HG02970 (cell line): Measurements from ENCODE around the gene TMEM50A.
"Not testable (repeated sequence)": the region's sequence is repeated elsewhere in the genome, so short reads cannot be mapped to it uniquely, and the experiment has no call there.

Experiments used
- ATAC-seq: cut with Tn5 transposase; IDR thresholded peaks from one replicate; pipeline ENCODE4 v1.9.1; 2021; ENCODE audit warnings: mild to moderate bottlenecking, moderate library complexity, moderate number of reproducible peaks; ENCODE audit not compliant: unreplicated experiment, low FRiP score

The TMEM50A gene

GRCh38 chr1:25383090-25383489, 45.0 kb downstream of the TMEM50A start:
- not testable (repeated sequence) for ATAC-seq

DNA sequence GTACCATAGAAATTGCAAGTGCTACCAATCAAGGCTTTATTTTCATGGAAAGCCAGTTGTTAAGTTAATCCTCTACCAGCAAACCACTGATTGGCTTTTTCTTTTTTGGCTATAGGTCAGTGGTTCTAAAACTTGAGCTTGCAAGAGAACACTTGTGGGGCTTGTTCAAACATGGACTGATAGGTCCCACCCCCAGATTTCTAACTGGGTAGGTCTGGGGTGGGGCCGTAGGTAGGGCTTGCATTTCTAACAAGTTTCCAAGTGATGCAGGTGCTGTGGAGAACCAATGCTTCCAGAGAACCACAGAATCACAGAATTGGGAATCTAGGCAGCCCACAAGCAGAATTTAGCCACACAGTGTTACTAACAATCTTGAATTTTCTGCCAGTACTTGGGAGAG, 45.7 kb downstream of the TMEM50A start:
- ATAC-seq = not testable (repeated sequence)

DNA sequence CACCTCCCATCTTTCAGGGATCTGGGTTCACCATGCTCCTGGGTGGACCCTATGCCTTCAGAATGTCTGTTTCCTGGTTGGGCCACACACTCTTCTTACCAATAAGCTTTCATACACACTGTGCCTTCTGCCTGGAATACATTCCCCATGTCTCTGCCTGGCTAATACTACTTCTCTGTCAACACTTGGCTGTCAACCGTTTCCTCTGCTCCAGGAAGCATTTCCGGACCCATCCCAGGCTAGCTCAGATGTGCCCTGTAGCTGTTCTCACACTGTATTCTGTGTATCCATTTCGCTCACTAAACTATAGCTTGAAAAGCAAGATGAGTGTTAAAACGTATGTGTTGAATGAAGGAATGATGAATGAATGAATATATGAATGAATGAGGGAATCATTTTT, 49.0 kb downstream of the TMEM50A start:
- ATAC-seq = not testable (repeated sequence)

DNA sequence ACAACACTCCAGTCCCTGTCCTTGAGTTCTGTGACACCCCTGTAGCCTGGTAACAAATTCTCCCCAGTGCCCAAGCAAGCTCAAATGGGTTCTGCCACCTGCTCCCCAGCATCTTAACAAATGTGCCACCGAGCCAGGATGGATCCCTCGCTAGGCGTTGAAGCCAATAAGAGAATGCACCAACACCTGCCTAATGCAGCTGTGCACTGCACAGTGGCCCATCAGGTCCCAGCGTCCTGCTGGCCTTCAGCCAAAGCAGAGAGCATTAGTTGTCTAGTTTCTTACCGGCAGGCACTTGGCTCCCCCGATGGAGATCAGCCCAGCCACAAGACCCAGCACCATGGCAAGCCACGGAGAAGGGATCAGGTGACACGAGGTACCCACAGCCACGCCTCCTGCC, 50.6 kb downstream of the TMEM50A start:
- ATAC-seq = not testable (repeated sequence)

DNA sequence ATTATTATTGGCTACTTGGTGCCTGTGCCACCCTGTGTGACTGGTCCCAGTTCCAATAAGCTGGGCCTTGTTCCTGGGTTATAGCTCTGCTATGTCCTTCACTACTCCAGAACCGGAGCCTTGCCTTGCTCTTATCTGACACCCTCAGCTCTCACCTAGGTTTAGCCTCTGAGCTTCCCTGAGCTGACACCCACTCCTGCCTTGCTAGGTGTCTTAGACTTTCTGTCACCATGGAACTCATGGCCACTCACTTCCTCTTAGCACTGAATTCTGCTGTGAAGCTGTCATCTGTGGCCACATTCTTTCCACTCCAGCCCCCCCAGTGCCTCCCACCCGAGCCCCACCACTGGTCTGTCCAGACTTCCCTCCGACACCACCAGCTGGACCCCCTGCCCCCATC, 51.6 kb downstream of the TMEM50A start:
- ATAC-seq = not testable (repeated sequence)

- no peak for ATAC-seq
These were observed 54.7 kb downstream of the TMEM50A start for GRCh38 chr1:25392841-25393240.

- not testable (repeated sequence) for ATAC-seq
These were observed 59.4 kb downstream of the TMEM50A start for GRCh38 chr1:25397549-25397948.

DNA sequence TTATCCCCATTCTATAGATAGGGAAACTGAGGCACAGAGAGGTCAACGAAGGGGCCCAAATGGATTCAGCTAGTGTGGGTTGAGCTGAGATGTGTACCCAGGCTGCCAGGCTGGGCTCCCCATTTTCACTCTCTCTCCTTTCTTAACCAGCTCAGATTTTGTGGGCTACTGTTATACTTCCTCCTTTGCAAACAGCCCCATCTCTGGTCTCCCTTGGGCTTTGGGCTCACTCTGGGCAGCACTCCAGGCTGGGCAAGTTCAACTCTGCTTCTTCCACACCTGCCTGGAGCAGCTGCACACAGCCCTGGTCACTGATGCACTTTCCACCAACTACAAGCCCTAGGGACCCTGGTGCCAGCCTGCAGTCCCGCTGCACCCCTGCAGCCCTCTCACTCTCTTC, 59.9 kb downstream of the TMEM50A start:
- ATAC-seq = not testable (repeated sequence)

DNA sequence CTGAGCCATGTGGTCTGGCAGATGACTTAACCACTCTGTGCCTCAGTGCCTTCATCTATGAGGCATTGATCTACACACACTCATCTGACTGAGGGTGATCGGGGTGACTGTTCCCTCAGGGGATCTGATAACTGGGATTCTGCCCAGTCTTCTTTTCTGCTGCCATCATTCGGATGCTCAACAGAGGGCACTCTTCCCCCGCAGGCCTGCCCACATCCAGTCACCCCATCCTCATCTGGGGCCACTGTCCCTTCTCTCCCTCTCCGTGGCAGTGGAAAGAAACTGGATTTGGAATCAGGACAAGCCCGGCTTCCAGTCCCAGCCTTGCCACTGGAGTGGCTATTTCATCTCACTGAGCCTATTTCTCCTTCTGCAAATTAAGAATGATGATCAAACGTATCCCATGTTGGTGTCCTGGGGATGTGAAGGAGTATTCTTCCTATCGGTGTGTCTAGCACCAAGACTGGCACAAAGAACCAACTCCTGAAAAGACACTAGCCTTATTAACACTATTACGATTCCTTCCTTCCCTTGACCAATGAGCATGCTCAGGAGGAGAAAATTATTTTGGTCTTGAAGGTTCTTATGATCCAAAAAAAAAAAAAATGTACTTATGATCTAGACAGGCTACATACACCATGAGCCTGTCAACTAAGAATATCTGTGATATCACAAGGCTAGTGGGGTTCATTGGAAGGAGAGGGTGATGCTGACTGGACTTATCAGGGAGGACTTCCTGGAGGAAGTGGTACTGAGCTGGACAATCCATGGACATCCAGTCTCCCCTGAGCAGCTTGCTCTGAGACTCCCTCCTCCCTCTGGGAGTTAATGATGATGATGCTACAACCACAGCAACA, 65.0 kb downstream of the TMEM50A start:
- ATAC-seq = not testable (repeated sequence)

GRCh38 chr1:25405731-25406305, 67.7 kb downstream of the TMEM50A start:
- ATAC-seq = not testable (repeated sequence)

DNA sequence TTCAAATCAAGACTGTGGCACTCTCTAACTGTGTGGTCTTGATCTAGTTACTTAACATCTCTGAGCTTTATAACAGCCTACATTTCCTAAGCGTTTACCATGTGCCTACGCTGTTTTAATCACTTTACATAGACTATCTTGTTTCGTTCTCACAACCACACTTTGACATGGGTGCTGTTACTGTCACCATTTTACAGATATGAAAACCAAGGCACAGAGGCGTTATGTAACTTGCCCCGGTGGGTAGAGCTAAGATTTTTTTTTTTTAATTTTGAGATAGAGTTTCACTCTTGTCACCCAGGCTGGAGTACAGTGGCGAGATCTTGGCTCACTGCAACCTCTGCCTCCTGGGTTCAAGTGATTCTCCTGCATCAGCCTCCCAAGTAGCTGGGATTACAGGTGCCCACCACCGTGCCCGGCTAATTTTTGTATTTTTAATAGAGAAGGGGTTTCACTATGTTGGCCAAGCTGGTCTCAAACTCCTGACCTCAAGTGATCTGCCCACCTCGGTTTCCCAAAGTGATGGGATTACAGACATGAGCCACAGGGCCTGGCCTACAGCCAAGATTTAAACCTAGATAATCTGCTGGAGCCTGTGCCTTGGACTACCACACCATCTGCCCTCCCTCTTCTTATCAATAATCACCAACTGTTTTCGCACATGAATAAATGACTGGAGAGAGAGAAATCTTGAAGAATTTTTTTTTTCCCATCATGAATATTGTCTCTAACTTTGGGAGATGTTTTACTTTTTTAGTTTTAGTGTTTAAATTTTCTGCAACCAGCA, 71.7 kb downstream of the TMEM50A start:
- ATAC-seq = not testable (repeated sequence)
